Right kidney (tissue), 9 donors: ENCODE data around the gene DNAJA1.
"Not testable (repeated sequence)": the region's sequence is repeated elsewhere in the genome, so short reads cannot be mapped to it uniquely, and the experiment has no call there.

Experiments used
- DNase-seq: peaks from one replicate; pipeline ENCODE4 v3.0.0-alpha.2; 2016
- long read RNA-seq, 8 donors: transcript quantifications; one replicate each; lab custom pipeline, GENCODE V29; 2026

The DNAJA1 gene
- long read RNA-seq, donor 1, transcript DNAJA1-201 (9 exons, 2,381 nt) = major isoform, 80 of 347 reads
- long read RNA-seq, donor 1, partial matches to known transcripts = 236 of 347 reads
- long read RNA-seq, donor 1, other reads (novel, unspliced or antisense) = 31 of 347 reads
- long read RNA-seq, donor 2, transcript DNAJA1-201 (9 exons, 2,381 nt) = major isoform, 62 of 182 reads
- long read RNA-seq, donor 2, partial matches to known transcripts = 120 of 182 reads
- long read RNA-seq, donor 2, other reads (novel, unspliced or antisense) = 0 of 182 reads
- long read RNA-seq, donor 3, transcript DNAJA1-201 (9 exons, 2,381 nt) = major isoform, 35 of 101 reads
- long read RNA-seq, donor 3, partial matches to known transcripts = 61 of 101 reads
- long read RNA-seq, donor 3, other reads (novel, unspliced or antisense) = 5 of 101 reads
- long read RNA-seq, donor 4, transcript DNAJA1-201 (9 exons, 2,381 nt) = major isoform, 81 of 323 reads
- long read RNA-seq, donor 4, partial matches to known transcripts = 242 of 323 reads
- long read RNA-seq, donor 4, other reads (novel, unspliced or antisense) = 0 of 323 reads
- long read RNA-seq, donor 5, transcript DNAJA1-201 (9 exons, 2,381 nt) = major isoform, 115 of 249 reads
- long read RNA-seq, donor 5, partial matches to known transcripts = 134 of 249 reads
- long read RNA-seq, donor 5, other reads (novel, unspliced or antisense) = 0 of 249 reads
- long read RNA-seq, donor 6, transcript DNAJA1-201 (9 exons, 2,381 nt) = major isoform, 60 of 212 reads
- long read RNA-seq, donor 6, partial matches to known transcripts = 152 of 212 reads
- long read RNA-seq, donor 6, other reads (novel, unspliced or antisense) = 0 of 212 reads
- long read RNA-seq, donor 7, transcript DNAJA1-201 (9 exons, 2,381 nt) = major isoform, 82 of 298 reads
- long read RNA-seq, donor 7, partial matches to known transcripts = 216 of 298 reads
- long read RNA-seq, donor 7, other reads (novel, unspliced or antisense) = 0 of 298 reads
- long read RNA-seq, donor 8, transcript DNAJA1-201 (9 exons, 2,381 nt) = major isoform, 59 of 207 reads
- long read RNA-seq, donor 8, partial matches to known transcripts = 140 of 207 reads
- long read RNA-seq, donor 8, other reads (novel, unspliced or antisense) = 8 of 207 reads

- peak; percentile 97 for DNase-seq
These were observed at the start of gene DNAJA1 for GRCh38 chr9:33024966-33025571. TSS of gene DNAJA1 (plus strand) at chr9:33025273. CDS start at chr9:33026485, 1,212 bp downstream.

- no peak for DNase-seq
These were observed 47.0 kb upstream of the DNAJA1 start for GRCh38 chr9:32978051-32978450.

- DNase-seq = no peak
These were observed 38.1 kb upstream of the DNAJA1 start for GRCh38 chr9:32986971-32987370.

- DNase-seq = no peak
These were observed 35.4 kb upstream of the DNAJA1 start for GRCh38 chr9:32989660-32990059.

GRCh38 chr9:32991897-32992594 is 33.0 kb upstream of the DNAJA1 start:
- DNase-seq = no peak

GRCh38 chr9:32992595-32993238 is 32.4 kb upstream of the DNAJA1 start:
- no peak for DNase-seq

- DNase-seq = peak; percentile 9
These were observed 24.4 kb upstream of the DNAJA1 start for GRCh38 chr9:33000682-33001055.

- DNase-seq = not testable (repeated sequence)
These were observed 19.7 kb upstream of the DNAJA1 start for GRCh38 chr9:33005335-33005734.

- no peak for DNase-seq
These were observed 17.3 kb upstream of the DNAJA1 start for GRCh38 chr9:33007755-33008154.

- no peak for DNase-seq
These were observed 13.2 kb upstream of the DNAJA1 start for GRCh38 chr9:33011831-33012230.

- DNase-seq = no peak
These were observed 12.6 kb upstream of the DNAJA1 start for GRCh38 chr9:33012328-33013069.

- DNase-seq = no peak
These were observed 11.0 kb upstream of the DNAJA1 start for GRCh38 chr9:33013962-33014664.

GRCh38 chr9:33014665-33015014 is 10.4 kb upstream of the DNAJA1 start:
- no peak for DNase-seq

- no peak for DNase-seq
These were observed 7.6 kb upstream of the DNAJA1 start for GRCh38 chr9:33017283-33018041.

GRCh38 chr9:33019797-33020196 is 5.3 kb upstream of the DNAJA1 start:
- no peak for DNase-seq

- DNase-seq = no peak
These were observed 2.8 kb upstream of the DNAJA1 start for GRCh38 chr9:33022303-33022702.

- DNase-seq = no peak
These were observed 2.3 kb upstream of the DNAJA1 start for GRCh38 chr9:33022755-33023154.

GRCh38 chr9:33023661-33024060 is 1.4 kb upstream of the DNAJA1 start:
- DNase-seq = no peak
